Mucosa of gallbladder (tissue), 1 donor: ENCODE results near the gene ALCAM. TPM values are rescaled to one million over a fixed set of nuclear protein-coding genes. Genes with fewer than 3 reads are reported as not detected.

Experiments used
- DNase-seq: peaks from one replicate; pipeline ENCODE4 v3.0.0-alpha.2; 2020; ENCODE audit warnings: low spot score
- total RNA-seq: library from RNA; stranded (reverse); gene quantifications from one replicate; pipeline ENCODE4 v1.2.1, GENCODE V29; 2021
- donor health status: DM: no; HTN: no; CAD: no.

ALCAM gene
- total RNA-seq, 1 donor from 2014 or later = 43.9 TPM

DNA sequence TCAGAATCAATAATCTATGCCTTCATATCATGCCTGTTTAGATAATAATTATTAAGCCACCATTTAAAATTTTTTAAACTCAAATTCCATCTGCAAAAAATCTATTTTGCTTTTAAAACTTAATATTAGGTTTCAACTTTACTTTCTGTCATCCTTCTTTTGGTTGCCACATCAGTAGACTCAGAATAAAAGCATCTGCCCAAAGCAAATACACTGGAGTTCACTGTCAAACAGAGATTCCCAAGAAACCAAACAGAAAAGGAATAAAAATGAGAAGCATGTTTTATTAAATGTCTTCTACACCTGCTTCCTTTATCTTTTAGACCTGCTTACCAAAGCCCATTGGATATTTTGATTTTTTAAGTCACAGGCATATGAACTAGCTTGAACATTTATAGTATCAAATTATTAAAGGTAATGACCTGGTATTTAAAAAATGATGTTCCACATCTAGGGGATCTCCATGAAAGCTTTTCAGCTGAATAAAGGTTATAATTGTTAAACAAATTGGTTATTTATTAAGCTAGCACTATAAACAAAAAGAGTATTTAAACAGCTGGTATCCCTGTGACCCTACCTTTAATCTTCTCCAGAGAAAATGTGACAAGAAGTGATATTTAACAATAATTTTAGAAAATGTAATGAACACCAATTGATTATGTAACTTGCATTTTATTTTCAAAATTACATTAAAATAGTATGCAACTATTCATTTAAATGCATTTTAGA is 62.5 kb downstream of the ALCAM start:
- no peak for DNase-seq

DNA sequence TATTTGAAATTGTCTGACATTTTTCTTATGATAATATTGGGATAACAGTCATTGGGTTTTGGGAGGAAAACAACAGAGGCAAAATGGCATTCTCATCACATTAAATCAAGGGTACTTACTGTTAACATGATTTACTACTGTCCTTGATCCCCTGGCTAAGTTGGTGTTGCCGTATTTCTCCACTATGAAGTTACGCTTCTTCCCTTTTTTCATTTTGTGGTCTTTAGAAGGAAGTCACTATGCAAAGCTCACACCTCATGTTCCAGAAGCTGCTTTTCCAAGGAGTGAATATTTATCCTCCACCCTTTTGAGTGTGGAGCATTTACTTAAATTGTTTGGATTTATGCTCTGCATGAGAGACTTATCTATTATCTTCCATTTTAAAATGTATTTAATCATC is 63.7 kb downstream of the ALCAM start:
- no peak for DNase-seq

DNA sequence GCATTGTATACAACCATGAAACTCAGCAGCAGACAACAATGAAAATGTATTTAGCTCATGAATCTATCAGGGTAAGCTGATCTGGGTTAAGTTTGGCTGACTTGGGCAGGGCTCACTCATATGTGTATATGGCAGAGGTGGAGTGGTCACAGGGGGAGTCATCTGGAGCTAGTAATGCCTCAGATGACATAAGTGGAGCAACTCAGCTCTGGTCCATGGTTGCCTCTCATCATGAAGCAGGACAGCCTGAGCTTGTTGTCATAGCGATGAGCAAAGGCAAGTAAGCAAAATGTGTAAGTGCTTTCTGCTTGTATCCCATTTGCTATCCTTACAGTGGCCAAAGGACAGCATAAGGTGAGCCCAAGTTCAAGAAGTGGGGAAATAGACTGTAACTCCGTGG is 64.5 kb downstream of the ALCAM start:
- DNase-seq = no peak

DNA sequence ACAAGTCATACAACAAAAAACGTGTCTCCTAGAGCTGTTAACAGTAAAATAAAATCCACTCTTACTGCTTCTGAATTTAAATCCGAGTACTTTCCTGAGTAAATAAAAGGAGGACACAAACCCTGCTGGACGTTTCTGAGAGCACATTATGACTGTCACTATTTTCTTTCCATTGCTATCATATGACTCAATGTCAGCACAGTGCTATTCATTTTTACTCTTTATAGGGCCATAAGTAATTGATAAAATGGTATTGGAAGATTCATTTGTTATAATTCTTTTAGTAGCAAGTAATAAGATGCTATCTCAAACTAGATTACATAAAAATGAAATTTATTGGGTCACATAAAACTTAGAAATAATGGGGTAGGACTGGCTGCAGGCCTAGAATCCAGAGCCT is 68.6 kb downstream of the ALCAM start:
- no peak for DNase-seq

DNA sequence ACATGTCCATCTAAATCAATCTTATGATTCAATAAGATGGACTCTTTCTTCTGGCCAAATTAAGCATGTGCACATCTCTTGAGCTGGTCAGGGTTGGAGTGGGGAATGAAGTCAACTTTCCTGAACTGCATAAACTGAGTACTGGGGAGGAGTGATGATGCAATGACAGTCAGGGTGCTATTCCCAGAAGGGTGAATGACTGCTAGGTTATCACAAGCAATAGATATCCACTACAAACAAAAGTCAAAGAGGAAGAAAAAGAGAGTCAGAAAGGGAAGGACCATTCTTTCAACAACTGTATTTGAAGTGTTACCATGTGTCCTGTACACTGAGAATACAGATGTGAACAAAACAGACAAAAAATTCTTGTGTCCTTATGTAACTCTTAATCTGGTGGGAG is 70.0 kb downstream of the ALCAM start:
- DNase-seq = no peak

DNA sequence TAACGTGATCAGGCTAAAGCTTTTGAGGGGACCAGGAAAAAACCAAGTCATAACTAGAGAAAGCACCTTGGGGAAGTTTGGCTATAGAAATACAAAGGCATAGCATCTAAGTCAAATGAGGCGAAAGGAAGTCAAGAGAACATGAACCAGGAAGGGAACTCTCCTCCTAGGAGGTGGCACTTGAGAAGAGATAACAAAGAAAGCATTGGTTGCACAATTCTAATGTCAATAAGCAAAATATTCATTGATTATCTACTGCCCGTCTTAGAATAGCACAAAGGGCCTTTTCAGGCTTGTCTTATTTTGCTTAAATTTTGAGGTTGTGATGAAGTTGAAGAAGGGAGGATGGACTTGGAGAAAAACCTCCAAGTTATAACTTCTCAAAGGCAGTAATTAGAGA is 73.4 kb downstream of the ALCAM start:
- no peak for DNase-seq

DNA sequence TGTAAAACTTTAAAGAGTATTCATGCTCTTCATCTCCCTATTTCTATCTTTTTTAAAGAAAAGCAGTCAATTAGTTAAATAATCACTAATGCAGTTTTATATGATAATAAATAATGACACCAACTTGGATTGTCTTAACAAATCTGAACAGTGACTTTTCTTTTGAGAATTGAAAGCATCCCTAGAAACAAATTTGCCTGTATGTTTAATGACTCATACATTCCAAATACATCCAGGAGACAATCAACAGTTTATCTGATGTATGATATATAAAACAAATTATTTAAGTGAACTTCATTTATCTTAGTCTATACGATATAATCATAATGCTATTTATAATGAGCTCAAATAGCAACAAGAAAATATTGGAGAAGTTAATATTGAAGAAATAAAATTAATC is 78.0 kb downstream of the ALCAM start:
- DNase-seq = no peak

DNA sequence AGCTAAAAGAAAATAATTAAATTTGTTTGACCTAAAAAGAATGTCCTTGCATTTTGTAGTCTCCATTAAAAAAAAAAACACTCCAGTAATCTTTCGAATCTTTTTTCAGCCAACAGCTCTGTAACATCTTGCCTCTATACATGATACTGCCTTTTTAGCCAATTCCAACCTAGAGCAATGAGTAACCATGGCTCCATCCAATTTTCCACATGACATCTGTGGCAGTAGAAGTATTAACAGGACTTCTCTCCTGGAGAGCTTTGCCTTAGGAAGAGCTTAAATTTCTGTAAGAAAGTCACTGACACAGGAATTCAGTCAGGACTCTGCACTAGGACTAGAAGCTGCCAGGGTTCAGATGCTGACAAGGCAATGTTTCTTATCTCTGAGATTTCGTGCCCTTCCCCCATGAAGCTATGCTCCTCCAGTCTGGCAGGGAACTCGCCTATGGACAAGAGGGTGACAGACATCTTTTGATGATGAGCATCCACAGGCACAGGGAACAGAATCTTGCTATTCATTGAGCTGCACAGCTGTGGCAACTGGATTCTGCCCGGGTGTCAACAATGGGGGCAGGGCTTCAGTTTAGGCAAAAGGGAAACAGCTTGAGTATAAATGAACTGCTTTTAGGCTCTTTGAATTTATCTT is 81.8 kb downstream of the ALCAM start:
- peak; percentile 11 for DNase-seq

DNA sequence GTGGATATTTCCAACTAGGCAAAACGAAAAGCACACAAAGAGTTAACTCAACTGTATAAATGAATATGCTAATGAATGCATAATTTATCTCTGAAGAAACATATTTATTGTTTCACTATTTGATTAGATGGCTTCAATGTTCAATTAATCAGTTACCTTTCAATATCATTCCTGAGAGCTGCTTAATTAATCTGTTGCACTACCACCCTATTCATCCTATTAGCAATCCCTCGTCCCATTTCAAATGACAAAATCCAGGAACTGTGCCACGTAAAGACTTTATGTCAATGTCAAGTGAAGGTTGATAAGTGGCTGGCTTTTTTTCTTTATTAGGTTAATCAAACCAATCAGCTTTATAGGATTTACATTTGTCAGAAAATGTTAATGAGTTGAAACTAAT is 82.7 kb downstream of the ALCAM start:
- no peak for DNase-seq

DNA sequence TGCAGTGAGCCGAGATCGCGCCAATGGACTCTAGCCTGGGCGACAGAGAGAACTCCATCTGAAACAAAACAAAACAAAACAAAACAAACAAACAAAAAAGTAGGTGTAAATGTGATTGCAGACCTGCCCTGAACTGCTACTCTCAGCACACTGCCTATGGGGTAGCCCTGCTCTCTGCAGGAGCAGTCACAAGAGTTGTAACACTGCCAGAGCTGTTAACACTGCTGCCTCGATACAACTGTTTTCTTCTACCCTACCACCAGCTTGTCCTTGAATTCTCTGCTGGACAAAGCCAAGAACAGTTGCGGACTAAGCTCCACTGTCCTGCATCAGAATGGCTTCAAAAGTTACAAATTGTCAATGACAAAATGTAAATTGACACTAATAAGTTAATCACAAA is 89.3 kb downstream of the ALCAM start:
- DNase-seq = no peak

DNA sequence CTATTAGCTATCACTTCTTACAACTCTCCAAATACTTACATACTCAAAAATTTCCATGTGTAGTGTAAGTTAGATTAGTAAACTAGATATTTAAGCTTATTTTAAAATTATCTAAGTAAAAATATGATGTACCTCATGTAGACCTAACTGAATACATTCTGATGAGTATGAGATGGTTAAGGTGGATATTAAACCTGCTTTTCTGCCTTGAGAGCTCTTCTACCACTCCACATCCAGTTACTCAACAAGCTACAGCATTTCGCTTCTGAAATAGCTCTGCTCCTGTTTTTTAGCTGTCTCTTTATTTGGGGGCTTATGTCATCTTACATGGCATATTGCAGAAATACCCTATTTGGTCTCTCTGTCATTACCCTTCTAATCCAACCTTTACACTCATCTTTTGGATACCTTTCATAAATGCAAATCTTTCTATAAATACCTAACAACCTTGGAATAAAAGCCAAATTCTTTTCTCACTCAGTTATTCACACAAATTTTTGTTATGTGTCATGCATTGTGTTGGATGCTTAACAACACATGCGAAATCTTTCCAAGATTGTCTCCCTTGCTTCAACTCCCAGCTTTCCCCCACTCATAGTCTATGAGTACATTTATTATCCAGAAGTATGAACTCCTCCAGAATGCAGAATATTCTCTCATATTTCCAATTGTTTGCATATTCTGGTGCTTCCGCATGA is 92.0 kb downstream of the ALCAM start:
- no peak for DNase-seq

DNA sequence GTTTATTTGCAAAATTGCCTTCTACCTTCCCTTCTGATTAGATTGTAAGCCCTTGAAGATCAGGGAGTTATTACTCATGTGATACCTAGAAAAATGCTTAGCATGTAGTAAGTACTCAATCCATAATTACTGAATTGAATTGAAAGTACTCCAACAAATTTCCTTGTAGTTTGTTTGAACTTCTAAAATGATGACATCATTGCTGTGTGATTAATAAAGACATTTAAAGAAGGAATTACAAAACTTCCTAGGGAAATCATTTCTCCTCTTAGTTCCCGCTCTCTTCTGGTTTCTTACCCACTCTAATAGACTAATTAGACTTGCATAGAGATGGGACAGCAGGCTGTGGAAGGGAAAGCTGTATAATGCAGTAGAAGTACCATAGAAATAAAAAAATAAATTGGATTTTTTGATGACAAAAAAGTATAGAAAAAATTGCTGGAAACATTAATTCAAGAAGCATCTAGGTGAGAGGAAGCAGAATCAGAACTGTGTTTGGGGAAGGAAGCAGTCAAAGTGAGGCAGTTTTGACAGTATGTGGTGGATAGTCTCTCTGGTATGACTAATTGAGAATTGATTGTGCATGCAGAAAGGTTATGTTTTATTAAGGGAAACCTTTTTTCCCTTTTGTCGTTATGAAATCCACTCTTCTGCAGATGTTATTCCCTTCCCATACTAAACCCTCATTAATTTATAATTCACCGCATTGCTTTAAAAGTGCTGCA is 93.0 kb downstream of the ALCAM start:
- DNase-seq = no peak

DNA sequence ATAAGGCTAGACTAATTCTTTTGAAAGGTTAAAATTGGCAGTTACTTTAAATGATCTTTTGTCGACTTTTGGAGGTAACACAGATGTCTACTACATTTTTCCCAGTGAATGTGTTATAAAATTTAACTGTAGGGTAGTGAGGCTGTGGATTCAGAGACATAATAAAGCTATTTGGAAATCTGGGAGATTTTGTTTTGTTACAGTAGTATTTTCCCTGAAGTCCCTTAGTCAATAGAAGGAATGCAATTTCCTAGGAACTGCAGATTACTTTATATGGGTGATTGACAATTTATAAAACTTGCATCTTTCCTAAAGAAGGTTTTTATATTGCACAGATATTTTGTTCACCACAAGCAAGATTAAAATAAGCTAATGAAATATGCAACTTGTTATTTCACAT is 96.9 kb downstream of the ALCAM start:
- DNase-seq = no peak

DNA sequence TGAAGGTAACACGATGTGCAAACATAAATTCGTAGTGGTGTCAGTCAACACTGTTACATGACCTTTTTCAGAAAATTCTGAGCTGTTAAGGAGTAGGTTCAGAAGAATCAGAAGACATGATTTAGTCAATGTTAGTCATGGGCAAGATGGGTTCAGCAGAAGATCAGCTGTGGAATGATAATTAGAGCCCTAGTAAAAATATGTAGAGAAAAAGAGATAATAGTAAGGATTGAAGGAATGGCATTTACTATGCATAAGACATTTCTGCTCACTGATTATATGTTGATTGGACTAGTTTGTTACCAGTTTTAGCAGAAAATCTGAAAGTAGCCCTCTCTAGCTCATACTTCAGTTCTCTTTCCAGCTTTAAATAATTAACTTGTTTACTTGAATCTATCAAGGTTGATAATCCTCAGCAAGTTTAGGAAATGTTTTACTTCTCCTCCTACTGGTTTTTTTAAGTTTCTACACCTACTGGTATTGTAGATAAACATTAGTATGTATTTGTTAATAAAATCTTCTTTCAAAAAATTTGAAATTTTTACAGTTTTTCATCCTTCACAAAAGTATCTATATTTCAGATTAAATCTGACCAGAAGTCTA is 98.6 kb downstream of the ALCAM start:
- no peak for DNase-seq

DNA sequence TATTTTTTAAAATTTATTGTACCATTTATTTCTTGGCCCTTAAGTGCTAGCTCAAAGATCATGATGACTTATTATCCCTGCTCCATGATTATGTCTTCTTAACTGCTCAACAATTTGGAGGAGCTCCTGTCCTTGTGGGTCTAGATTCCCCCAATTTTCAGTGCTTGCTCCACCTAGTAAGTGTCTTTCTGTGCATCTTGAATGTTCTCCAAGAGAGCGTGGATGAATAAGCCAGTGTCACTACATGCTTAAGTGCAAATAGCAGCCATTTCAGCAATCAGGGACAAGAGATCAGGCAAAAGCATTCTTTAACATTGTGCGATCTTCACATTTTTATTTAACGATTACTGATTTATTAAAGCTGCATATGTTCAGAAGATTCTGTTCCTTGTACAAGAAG is 99.4 kb downstream of the ALCAM start:
- DNase-seq = no peak

DNA sequence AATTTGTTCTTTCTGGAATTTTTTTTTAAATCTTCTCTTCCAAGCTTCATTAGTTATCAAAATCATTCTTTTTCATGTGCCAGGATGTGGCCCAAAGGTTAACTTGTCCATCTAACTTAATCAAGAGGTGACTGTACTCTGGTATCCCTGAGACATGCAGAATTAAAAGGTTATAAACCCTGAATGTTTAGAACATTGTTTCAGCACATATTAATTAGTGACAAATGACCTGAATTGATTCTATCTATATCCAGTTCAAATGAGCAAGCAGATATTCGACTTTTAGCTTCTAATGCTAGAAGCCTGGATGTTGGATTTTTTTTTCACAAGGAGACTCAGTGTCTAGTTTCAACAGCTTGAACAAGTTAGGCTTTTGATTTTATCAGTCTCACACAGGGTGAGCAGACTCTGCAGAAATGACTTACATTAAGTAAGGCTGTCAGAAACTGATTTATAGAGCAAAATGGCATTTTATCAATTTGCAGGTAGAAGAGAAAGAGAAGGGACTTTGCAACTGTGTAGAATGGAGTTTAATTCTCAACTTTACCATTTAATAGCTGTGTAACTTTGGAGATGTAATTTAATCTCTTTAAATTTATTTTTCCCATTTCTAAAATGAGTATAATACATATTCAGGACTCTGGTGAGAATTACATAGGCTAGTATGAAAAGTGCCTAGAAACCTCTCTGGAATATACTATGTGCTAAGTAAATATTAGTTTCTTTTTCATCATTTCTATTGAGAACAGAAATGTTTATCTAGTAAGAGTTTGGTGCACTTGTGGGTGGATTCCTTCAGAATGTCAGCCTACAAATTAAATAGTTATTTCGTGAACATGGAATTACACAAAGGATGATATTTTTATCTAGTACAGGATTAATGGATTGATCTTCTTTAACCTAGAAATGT is 100.0 kb downstream of the ALCAM start:
- no peak for DNase-seq

DNA sequence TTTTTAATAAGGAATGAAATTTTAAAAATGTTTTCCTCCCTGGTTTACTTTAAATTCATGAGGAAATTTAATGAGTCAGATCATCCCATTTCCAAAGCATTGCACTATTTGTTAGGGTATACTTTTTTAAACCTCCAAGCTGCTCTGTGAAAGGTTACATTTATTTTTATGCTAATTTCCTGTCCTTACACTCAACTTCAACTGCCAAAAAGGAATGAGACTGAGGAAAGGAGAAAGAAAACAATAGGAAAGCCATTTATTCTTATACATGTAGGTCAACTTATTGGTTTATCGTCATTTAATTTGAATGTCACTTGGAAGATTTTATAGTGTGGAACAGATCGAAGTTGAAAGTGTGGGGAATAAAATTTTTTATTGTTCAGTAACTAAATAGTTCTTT is 104.1 kb downstream of the ALCAM start:
- DNase-seq = no peak

DNA sequence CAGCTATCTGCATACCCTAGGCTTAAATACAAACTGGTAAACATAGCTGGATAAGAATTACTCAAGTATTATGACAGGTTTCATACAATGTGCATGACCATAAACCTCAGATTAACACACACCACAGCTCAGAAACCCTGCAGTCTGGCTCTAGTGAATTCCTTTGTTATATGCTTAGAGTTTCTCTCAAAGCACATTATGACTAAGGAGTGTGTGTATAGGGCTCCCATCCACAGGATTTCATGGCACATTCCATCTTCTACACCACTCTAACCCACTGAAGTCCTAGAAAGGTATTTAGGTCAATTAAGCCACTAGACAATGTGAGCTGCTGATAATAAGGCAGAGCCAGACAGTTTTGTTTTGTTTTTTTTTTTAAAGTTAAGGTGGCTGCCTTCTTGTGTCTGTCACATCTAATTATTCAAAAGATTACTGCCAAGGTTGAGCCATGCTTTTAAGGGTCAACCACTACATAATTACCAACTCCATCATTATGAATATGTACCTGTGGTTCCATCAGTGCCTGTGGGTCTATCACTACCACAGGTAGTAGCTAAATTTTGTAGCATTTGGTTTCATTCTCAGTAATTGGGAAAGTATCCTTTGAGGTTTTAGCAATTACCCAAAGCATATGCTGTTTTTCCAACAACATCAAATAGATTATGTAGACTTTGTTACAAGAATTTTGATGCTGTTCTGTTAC is 107.0 kb downstream of the ALCAM start:
- DNase-seq = no peak

DNA sequence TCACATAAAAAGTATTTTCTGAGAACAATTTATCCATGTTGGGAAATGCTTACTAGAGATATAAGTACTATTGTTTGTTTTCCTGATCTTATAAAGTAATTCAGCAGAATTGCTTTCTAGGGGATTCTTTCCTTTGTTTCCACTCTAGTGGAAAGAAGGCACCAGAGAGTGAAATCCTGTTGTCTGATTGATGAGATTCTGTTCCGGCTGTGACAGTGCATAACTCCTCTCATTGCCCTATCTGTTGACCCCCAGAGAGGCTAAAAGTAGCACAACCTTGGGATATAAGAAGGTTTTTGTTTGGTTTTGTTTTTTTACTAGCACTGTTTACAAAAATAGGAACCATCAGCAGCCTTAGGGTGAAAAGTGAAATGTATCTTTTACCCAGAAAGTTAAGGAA is 114.1 kb downstream of the ALCAM start:
- no peak for DNase-seq

DNA sequence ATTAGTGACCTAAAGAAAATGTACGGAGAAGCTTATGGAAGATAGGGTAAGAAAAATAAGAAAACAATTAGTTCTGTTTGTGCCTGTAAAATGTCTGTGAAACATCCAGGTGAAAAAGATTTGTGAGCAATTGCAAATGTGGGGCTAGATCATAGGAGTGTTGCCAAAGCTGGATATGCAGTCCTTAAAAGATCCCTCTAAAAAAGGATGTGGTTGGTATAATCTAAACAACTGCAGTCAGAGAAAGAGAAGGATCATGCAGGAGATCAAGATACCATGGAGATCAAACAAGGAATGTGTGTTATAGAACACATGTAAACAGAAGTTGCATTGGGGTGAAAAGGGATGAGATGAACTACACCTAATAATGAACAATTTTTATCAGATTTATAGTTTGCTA is 116.8 kb downstream of the ALCAM start:
- no peak for DNase-seq
